Activated gamma-delta T cell treated with anti-CD3 and anti-CD28 coated beads, Interleukin-2, amount 50 U/mL, for 16 hours (primary cell): Measurements from ENCODE around the gene C16orf46.
A peak's percentile ranks its signal among the peaks of the same experiment; 100 is the strongest.

Experiments
- DNase-seq: peaks from one replicate; pipeline ENCODE4 v3.0.0-alpha.2; 2020; ENCODE audit warnings: low read depth

Gene C16orf46

DNA sequence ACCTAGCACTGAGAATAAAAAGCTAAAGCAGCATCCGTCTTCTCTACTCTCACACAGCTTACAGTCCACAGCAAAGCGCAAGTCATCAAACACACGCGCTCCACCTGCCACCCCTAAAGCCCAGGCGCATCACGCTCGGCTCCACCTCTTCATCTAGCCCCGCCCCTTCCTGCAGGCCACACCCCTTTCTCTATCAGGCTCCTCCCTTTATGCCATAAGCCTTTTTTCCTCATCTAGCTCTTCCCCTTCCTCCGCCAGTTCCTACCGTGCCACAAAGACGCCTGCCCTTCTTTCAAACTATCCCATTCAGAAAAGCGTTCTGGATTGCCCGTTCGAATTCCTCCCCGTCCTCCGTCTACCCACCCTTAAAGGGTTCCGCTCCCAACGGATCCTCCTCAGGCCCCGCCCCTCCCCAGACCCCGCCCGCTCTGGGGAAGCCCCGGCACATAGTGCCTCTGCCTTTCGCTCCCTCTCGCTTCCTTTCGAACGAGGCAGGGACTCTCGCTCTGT, 417 bp downstream of the C16orf46 start:
- DNase-seq = peak; percentile 89

DNA sequence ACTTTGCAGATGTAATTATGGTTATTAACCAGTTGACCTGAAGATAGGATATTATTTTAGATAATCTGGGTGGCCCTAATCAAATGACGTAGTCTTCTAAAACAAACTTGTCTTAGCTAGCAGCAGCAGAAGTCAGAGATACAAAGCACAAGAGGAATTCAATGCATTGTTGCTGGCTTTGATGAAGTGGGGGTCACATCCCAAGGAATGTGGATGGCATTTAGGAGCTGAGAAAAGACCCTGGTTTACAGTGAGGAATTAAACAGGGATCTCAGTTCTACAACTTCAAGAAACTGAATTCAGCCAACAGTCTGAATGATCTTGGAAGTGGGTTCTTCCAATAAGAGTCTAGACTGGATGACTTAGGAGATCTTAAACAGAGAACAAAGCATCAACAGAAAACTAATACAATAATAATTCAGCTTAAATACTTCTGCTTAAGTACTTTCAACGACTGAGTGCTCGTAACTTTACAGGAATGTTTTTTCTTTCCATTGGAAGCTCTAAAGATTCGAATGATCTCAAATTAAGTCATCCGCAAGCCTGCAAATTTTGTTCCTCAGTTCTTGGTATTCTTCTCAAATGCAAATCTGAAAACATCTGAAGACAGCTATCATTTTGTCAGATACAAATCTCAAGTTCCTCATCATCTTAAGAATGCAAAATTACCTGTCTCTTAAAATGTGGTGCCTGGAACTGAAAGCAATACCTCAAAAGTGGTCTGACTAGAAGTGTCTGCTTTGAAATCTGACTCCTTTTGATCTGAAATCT, 3.3 kb downstream of the C16orf46 start:
- DNase-seq = no peak

DNA sequence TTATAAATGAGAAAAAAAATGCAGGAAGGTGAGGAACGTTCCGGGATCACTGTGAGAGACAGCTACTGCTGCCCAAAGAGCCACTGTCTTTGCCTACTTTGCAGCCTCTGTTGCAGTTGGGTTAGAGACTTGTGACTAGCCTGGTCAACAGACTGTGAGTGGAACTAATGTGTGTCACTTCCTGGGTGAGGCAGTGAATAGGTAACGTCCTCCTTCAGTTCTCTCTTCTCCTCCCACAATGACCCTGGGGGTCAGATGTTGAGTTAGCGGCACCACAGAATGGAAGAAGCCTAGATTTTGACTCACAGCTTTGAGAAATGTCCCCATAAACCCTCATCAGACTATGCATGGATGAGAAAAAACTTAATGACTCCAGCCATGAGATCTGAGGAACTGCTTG, 5.2 kb downstream of the C16orf46 start:
- DNase-seq = no peak

DNA sequence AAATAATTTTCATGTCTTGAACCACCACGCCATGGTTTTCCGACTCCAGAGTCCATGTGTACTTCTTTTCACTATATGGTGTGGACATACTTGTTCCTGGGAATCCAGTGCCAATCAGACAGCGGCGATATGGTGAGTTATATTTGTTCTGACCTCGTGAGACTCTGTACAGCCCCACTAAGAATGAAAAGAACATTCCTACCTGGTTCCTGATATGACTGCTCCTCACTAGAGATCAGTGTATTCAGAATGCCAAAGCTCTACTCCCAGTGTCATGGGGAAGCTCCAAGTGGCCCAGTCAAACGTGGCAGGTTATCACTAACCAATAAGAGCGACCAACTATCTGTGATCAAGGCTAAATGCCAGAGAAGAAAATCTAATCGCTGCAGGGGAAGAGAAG, 6.1 kb downstream of the C16orf46 start:
- DNase-seq = no peak

DNA sequence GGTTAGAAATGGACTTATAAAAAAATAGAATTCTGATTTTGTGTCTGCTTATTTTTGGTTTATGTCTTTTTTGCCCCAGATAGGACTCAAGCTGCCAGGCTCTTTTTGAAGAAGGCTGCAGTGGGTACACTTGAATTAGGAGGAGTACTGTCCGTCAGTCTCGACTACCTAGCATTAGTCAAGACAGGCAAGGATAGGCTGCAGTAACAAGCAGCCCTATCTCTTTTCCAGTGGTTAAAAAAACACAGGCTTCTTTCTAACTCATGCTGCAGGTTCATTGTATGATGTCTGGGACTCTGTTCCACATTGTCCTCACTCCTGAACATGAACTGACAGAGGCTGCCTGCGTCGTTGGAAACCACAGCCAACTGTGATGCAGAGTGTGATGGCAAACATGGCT, 8.0 kb downstream of the C16orf46 start:
- DNase-seq = no peak

DNA sequence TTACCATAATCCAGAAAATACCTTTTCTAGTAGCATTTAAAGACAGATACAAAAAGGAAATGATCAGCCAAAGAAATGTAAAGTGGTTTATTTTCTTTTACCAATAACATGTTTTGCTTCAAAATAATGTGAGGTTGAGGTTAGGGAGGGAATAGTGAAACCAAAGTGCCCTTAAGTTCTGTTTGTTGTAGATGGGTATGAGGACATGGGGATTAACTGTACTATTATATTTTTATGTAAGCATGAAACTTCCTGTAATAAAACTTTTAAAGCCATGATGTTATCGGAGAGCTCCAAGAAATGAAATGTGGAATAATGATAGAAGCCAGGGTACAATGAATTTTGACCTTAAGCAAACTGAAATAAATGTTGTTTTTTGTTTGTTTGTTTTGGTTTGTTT, 9.9 kb downstream of the C16orf46 start:
- DNase-seq = no peak

DNA sequence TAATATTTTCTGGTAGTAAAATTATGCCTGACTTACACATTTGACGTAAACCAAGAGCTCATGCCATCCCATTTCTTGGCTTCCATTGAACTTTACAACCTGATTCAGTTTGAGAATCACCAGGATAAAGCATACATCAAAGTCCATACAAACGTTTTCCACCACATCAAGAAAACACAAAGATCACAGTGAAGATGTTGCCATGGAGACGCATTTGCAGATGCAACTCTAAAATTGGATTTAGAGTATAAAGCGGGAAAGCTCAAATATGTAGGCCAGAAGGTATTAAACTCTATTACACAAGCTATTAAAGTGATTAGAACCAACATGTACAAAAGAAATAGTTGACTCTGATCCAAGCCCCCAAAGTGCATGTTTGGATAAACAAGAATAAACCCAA, 10.4 kb downstream of the C16orf46 start:
- no peak for DNase-seq

DNA sequence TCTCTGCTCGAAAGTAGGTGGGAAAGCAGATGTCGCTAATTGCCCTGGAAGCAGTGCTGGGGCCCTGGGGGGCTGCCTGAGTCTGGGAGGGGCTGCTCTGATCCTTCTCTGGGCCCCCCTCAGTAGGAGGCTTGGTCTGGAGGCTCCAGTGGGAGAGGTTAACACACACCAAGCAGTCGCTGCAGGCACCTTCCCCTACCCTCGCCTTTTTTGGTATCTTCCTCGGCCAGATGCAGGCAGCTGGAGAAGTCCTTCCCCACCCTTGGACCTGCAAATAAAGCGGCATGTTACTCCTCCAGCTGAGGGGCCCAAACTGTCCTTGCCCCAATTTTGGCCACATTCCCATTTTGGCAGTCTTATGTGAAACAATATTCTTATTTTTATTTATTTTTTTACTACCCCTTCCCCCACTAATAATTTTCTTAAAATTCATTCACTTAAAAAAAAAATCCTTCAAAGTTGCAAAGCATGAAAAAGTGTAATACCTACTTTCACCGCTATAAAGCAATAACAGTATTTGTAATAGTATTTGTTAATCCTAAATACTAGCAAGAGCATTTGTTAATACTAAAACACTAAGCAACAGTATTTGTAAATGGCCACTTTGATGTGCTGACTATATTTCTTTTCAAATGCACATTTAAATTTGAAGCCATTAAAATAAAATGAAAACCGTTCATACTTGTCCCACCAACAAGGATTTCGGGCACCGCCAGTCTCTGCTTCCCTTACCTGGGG, 15.0 kb downstream of the C16orf46 start:
- DNase-seq = no peak

DNA sequence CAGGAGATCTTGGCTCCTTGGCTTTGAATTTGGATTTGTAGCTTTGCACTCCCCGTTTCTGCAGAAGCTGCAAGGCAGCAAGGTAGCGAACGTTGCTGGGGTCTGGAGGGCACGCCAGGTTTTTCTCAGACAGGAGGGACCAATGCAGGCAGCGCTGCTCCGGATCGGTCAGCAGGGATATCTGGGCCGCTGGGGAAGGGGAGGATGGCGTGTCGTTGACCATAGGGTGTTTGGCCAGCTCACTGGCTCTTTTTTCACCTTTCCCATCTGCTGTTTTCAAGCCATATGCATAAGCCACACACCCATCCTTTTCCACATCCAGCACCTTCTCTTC, 15.8 kb downstream of the C16orf46 start:
- DNase-seq = no peak

DNA sequence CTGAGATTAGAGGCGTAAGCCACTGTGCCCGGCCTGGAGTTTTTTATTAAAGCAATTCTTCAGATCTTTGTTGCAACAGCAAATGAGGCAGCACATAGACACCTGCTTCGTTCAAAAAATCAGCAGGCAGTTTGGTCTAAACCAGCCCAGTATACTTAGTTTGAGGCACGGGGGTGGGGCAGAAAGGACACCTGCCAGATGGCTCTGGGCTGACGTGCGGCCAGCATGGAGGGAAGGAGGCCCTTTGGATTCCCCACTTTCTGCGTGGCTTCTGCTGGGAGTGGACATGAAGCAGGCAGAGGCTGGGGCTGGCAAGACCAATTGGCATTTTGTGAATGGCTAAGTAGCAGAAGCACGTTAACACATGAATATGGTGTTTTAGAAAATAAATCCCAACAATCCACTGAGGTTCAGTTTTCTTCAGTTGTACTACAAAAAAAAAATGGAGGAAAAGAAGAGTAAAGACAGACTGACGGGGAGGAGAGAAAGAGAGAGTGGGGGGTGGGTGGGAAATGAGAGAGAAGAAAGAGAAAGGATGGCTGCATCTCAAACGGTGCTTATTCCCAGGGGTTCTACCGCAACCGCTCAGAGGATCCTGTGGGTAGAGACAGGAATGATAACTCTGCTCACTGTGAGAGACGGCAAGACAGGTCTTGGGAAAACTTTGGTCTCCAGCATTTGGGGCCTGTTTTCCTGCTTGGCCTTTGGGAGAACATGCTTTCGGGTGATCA, 16.3 kb downstream of the C16orf46 start:
- no peak for DNase-seq

DNA sequence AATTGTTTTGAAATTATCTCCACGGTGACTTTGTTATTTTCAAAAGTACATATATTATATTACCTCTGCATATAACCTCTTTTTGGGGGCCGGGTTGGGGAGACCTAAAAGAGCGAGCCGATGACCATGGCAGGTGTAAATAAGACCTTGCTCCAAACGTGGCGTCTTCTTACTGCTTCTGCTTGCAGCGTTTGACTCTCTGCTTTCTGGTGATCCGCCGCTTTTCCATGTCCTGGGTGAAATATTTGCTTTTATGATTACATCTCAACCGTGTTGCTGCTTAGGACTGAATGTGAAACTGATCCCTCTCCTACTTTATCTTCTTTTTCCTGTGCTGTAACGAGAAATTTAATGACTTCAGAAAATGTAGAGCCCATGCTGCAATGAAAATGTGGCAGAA, 23.3 kb downstream of the C16orf46 start:
- no peak for DNase-seq

DNA sequence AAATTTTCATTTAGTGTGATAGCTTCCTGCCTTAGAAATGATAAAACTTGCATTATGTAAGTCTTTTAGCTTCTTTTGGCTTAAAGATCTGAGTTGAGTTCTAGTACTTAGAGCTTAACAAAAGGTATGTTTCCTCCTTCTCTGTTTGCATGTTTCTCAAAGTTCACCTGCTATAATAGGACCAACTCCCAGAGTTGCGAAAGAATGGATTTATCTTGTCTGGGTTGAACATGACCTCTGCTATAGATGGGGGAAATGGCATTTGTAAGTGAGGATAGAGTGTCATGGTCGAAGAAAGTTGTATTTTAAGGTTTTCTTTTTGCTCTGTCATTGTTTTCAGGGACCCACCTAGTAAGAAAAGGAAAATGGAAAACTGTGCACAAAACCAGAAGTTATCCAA, 34.2 kb downstream of the C16orf46 start:
- no peak for DNase-seq

DNA sequence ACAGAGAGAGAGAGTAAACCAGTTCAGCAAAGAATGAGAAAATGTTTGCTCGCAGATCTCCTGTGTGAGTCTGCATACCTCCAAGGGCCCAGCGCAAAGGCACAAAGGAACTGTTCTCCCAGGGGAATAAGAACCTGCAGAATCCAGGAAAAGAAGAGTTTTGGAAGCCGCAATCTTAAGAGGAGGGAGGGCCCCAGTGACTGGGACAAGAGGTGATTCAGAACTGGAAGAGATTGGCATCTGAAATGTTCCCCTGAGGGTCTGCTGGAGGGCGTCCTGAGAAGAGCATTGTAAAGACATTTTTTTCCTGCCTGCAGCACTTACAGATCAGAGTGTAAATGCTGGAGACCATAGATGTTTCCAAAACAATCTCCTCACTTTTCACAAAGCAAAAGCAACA, 35.3 kb downstream of the C16orf46 start:
- DNase-seq = no peak

DNA sequence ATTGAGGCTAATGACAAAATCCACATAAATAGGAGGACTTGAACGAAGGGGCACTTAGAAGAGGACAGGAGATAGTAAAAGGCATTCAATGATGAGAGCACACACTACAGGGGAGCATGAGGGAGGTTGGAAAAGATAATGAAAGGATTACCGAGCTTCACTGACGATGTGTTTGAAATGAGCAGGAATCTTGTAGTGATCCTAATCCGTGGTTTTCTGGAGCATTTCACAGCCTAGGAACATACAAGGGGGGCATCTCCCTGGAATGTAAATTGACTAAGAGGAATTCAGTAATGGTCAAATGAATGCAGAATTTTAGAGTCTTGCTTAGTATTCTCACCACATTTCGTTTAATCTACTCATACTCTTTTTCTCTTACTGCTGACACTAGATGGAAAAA, 36.2 kb downstream of the C16orf46 start:
- no peak for DNase-seq

DNA sequence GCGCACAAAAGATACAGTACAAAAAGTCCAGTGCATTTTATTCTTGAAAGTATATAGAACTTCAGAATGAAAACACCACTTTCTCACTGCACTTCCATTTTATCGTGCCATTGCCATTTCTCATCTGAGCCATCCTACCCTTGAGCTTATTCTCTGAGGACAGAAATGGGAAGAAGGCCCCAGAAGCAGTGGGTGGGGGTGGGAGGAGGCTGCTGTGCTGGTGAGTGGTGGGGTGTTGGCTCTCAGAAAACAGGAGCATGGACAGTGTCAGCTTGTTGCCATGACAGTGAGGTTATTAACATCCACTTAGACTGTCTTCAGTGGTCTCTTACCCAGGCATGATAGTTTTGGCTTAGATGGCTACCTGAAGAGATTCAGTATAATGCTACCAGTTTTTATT, 36.9 kb downstream of the C16orf46 start:
- no peak for DNase-seq

DNA sequence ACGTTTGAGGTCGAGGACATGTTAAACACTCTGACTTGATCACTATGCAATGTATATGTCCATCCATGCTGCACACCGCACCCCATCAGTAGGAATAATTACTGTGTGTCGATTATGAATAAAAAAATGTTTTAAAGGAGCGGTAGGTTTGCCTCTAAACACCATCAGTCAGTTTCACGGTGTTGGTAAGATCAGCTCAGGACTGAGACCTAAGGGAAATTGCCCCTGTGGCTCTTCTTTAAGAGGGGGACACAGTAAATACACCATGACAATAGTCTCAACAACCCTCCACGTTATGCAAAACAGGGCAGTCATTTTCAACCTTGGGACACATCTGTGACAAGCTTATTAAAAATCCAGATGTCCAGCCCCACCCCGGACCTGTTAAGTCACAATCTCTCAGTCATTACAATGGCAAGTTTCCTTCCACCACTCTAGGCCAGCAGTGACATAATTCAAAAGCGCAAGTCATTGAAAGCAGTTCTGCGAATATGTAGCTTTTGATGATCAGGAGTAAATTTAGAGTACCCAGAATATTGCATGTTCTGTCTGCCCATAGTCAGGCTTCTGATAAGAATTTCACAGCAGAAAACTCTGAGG, 40.2 kb downstream of the C16orf46 start:
- DNase-seq = no peak

DNA sequence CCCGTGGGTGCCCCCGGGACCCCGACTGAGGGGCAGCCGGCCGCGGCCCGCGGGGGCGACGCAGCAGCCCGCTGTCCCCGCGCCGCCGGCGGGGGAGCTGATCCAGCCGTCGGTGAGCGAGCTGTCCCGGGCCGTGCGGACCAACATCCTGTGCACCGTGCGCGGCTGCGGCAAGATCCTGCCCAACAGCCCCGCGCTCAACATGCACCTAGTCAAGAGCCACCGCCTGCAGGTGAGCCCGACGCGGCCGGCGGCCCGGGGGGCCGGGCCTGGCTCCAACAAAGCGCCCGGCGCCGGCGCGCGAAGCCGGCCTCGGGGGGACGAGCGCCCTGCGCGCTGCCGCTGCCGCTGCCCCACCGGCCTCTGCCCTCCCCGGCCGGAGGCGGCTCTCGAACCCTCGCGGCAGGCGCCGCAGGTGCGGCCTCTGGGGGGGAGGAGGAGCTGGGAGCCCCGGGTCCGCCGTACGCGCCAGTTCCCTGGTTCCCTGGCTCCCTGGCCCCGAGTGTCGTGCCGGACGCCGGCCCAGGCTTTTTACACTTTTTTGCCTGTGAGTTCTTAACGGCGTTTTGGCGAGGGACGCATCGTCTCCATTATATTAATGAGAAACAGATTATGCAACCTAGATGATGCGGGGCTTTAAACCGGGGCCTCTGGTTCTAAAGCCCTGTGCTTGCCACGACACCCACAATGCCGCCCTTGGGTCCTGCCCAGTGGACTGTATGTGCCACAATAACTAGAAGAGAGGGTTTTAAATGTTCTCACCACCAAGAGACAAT, 40.9 kb downstream of the C16orf46 start:
- DNase-seq = peak; percentile 14

DNA sequence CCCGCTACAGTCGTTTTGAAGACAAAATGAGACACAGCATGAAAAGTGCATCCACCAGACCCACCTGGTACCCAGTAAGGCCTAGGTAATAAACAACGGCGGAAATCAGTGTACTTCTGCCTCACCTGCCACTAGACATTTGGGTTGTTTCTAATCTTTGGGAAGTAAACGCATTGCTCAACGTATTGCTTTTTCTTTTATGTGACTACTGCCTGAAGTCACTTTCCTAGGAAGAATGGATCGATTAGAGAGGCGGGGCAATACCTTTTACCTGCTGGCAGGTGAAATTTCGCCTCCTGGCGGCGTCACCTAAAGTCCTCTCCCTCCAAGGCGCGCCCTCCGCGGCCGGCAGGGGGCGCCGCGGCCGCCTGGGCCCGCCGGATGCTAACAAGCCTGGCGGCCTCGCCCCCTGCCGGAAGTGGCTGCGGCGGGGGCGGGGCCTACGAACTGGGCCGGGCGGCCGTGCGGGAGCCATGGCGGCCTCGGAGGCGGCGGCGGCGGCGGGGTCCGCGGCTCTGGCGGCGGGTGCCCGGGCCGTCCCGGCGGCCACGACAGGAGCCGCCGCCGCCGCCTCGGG, 41.6 kb downstream of the C16orf46 start, which contains the start of gene ATMIN:
Gene ATMIN (plus strand): TSS at position 445 of the 577 bp plus-strand sequence. CDS start 29 bp downstream, at position 474.
- peak; percentile 85 for DNase-seq

DNA sequence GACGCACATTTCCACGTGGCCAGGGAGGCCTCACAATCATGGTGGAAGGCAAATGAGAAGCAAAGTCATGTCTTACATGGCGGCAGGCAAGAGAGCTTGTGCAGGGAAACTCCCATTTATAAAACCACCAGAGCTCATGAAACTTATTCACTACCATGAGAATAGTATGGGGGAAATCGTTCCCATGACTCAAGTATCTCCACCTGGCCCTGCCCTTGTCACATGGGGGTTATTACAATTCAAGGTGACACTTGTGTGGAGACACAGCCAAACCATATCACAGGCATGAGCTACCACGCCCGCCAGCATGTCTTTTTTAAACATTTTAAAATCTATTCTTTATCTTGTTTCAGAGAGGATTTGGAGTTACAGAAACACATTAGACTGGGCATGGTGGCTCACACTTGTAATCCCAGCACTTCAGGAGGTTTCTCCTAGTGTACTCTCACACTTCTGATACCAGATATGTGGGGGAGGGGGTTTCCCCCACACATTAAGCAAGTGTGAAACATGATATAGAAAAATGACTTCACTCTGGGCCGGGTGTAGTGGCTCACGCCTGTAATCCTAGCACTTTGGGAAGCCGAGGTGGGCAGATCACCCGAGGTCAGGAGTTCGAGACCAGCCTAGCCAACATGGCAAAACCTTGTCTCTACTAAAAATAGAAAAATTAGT, 47.0 kb downstream of the C16orf46 start:
- DNase-seq = no peak

DNA sequence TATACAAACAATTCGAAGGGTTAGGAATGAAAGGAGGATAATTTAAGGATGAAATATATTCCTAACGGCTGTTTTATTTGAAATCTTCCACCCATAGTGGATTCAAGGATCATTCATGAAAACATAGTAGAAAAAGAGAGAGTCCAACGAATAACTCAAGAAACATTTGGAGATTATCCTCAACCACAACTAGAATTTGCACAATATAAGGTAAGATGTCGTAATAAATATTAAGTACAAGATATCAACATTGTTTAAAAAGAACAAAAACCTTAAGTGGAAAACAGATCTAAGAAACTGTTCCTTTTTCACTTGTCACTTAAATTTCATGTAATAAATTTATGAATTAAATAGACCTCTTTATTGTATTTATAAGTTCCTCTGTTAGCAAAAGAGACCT, 50.6 kb downstream of the C16orf46 start:
- DNase-seq = no peak

DNA sequence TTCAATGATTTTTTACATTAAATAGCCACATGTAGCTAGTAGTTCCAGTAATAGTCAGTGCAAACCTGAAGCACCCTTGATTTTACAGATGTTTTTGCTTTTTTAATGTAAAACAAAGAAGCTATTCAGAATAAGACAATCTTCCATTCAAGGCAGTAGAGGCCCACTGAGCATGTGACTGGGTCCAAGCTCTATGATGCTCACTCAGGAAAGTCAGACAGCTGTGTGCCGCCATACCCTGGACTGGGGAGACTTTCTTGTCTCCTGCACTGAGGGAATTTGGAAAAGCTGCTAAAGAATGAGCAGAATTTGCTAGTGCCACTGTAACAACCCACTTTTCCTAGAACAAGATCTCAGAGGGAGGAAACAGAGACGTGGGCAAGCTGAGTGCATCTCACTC, 58.5 kb downstream of the C16orf46 start:
- no peak for DNase-seq
